GM12875 (cell line): ENCODE measurements around the gene SSH2.
A peak's percentile ranks its signal among the peaks of the same experiment; 100 is the strongest.

Experiments
- H3K4me3 ChIP-seq: one replicate; pipeline ENCODE4 v1.5.1; 2011; ENCODE audit warnings: low read depth, low read length, control low read depth
- TF ChIP-seq, protein P1 (sequence below): IDR thresholded peaks from 2 replicates; pipeline ENCODE4 v1.5.1; 2011; ENCODE audit warnings: low read depth, mild to moderate bottlenecking, control low read depth, inconsistent platforms, low read length, moderate library complexity, borderline replicate concordance; ENCODE audit not compliant: insufficient read depth

SSH2 gene

DNA sequence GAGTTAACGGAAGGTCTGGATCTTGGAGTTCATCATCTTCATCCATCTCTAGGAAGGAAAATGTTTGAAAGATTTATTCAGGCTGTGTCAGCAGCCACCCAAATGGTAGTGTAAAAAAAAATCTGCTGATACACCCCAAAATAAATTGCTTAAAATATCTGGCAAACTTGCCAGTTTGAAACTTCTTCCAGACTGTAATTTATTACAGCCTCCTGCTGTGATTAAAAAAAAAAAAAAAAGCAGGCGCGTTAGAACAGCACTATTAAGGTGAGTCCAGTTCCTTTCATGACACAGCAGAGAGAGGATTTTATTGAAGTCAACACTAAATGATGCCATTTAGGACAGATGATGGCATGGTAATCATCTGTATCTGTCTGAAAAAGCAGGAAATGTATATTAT lies 166.8 kb downstream of the SSH2 start:
- H3K4me3 ChIP-seq, result no peak overlapping the region
- TF ChIP-seq, protein P1, sequence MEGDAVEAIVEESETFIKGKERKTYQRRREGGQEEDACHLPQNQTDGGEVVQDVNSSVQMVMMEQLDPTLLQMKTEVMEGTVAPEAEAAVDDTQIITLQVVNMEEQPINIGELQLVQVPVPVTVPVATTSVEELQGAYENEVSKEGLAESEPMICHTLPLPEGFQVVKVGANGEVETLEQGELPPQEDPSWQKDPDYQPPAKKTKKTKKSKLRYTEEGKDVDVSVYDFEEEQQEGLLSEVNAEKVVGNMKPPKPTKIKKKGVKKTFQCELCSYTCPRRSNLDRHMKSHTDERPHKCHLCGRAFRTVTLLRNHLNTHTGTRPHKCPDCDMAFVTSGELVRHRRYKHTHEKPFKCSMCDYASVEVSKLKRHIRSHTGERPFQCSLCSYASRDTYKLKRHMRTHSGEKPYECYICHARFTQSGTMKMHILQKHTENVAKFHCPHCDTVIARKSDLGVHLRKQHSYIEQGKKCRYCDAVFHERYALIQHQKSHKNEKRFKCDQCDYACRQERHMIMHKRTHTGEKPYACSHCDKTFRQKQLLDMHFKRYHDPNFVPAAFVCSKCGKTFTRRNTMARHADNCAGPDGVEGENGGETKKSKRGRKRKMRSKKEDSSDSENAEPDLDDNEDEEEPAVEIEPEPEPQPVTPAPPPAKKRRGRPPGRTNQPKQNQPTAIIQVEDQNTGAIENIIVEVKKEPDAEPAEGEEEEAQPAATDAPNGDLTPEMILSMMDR, result no peak

DNA sequence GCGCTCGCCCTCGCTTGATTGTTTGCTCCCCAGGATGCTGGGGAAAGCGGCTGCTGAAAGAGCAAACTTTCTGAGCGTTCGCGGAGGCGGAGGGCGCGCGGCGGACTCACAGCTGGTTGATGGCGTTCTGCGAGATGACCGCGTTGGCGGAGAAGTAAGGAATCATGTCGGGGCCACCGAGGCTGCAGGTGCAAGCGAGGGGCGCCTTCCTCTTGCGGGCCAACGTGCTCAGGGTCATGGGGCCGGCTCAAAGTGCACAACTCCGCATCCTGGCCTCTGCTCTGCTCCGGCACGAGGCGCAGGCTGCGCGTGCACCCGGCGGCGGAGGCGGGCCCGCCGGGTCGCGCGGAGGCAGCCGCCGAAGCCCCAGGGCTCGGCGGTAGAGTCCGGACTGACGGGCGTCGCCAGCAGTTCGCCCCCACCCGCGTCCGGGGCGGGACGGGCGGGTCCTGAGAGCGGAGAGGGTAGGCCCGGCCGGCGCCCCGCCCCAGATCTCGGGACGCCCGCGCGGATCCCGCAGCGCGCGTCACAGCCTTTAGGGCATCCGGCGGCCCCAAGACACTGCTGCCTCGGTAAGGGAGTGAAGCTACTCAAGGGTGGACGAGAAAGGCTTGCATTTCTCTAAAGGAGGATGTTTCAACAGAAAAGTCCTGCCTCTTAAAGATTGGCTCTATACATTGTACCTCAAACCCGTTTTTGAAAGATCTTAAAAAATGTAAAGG lies 168.8 kb downstream of the SSH2 start:
- TF ChIP-seq, protein P1, result no peak

DNA sequence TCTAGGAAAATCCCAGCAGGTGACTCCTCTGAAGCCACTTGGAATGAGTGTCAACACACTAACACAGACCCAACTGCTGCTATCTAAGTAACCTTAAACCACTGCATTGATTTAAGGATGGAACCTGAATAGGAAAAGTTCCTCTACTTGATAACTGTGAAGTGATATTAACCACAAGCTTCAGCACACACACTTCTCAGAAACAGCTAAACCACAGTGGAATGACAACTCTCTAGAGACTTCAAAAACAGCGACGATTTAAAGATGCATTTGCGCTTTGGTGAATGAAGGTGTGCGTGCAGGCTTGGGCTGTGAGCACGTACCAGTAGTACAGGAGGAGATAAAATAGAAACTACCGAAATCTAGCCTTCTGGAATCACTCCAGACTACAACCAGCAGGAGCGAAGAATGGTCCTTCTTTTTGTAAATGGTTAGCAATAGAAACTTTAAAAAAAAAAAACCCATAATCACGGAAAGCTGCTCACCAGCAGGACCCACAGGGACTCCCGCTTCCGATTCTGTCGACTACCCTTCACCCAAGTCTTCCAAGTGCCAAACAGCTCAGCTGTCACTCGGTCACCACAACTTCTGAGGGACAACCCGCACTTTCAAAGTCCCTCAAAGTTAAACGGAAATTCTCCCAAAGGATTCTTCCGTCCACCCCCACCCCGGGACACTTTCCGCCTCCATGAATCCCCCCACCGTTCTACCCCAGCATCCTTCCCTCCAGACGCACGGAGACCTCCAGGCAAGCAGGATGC lies 169.6 kb downstream of the SSH2 start:
- TF ChIP-seq, protein P1, result no peak
- H3K4me3 ChIP-seq, result peak overlapping the region; percentile 87

More for the DNA sequence above, 168.8 kb downstream of the SSH2 start:
- peak overlapping the region; percentile 87 for H3K4me3 ChIP-seq

DNA sequence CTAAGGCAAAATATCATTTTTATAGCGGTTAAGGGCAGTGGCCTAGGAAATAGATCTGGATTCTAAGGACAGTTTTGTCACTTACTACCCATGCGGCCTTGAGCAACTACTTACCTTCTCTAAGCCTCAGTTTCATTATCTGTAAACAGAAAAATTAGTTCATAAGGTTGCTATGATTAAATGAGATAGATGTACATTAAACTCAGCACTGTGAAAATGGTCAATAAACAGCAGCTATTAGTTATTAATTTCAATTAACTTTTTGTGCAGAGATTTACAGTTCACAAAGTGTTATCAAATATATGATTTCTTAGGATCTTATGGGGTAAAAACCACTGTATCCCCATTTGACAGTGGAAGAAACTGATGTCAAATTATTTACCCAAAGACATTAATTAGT lies 171.8 kb downstream of the SSH2 start:
- TF ChIP-seq, protein P1, result no peak
- no peak overlapping the region for H3K4me3 ChIP-seq

DNA sequence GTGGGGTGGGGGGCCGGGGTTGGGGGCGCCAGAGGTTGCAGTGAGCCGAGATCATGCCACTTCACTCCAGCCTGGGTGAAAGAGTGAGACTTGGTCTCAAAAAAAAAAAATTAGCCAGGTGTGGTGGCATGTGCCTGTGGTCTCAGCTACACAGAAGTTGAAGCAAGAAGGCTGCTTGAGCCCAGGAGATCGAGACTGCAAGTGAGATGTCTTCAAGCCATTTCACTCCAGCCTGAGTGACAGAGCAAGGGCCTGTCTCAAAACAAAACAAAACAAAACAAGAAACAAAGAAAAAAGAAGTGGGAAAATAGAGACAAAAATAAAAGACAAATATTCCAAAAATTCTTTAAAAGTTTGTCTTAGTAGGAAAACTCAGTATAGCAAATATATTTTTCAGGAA lies 172.2 kb downstream of the SSH2 start:
- no peak overlapping the region for H3K4me3 ChIP-seq
- TF ChIP-seq, protein P1, result no peak

DNA sequence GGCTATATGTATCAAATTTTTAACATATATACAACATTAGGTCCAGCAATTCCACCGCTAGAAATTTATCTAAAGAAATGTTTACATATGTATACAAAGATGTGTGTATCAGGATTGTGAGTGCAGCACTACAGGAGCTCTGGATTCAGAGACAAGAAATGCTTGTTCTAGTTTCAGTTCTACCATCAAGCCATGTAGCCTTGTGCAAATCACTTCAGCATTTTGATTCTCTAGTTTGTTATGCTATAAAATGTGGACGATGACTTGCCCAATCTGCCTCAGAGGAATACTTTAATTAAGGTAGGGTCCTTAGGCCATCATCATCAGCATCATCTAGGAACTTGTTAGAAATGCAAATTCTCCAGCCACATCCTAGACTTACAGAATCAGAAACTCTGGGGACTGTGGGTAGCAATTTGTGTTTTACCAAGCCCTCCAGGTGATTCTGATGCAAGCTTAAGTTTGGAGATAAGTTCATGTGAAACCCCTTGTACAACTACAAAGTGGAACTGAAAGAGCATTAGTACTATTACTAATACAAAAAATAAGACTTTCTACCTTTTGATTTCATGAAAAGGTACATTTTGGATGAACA lies 176.1 kb downstream of the SSH2 start:
- H3K4me3 ChIP-seq, result no peak overlapping the region
- TF ChIP-seq, protein P1, result no peak
